Adrenal gland (tissue), 5 donors: ENCODE measurements around the gene ZMAT5.

ENCODE experiments used
- CTCF ChIP-seq, 6 experiments: fragments of 450-650 bp in 4 of 6; fragments of 200-600 bp in 2 of 6; sonication (generic) in 1 of 6; IDR thresholded peaks; 1 replicate in 5 of 6; 2 replicates in 1 of 6; pipeline versions ENCODE4 v1.5.1 to v1.8.0; 2016 to 2021; ENCODE audit warnings: antibody characterized with exemption in 6 of 6, mild to moderate bottlenecking in 2 of 6, moderate library complexity in 1 of 6
- POLR2A ChIP-seq, 2 donors: fragments of 450-650 bp; IDR thresholded peaks; one replicate each; pipeline ENCODE4 v1.6.1; 2017; ENCODE audit warnings: antibody characterized with exemption in 2 of 2, mild to moderate bottlenecking in 2 of 2, moderate library complexity in 1 of 2
- donor health status: DM: no; HTN: no; CAD: no.

DNA sequence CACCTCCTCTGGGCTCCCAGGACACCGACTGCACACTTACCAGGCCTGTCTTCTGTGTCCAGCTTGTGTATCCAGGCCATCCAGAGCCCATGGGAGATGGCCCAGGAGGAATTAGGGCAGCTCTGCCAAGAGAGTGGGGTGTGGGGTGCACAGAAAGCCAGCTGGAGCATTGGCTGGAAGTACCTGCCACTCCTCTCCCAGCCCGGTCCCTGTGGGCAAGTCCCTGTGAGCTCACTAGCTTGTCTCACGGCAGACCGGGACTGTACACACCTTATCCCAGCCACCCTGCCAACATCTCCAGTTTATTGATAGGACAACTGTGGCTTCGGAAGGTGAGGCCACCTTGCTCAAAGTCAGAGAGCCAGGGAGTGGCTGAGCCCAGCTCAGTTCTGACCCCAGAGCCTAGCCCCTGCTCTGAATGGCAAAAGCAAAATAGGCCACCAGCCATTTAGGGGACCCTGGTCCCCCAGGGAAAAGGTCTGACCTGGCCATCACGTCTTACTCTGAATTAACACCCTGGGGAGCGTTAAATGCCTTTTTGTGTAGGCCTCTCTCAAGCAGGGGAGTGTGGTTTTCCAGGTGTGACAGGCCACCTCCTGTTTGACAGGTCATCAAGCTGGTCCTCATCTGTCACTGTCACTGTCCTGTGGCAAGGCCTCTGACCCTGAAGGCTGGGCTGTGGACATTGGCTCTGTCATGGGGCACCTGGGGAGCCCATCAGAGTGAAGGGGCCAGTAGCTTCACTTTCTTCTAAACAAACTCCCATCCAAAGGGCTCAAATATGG lies 15.4 kb upstream of the ZMAT5 start:
- TF ChIP-seq CTCF (IDR thresholded peaks at IDR 0.05) (no peak), POLR2A (IDR thresholded peaks at IDR 0.05) (peak in 1 of 2 donors; percentile 39)
